Measurements from ENCODE around the gene FOXL3. TPM values are rescaled to one million over a fixed set of nuclear protein-coding genes. Genes with fewer than 3 reads are reported as not detected.

The FOXL3 gene
- total RNA-seq, 2 donors from 2014 or later: not detected

- no peaks in the 10 kb centered on the region for H3K36me3 ChIP-seq
- DNase-seq (ENCODE audit: low spot score): no peak
- 74% methylated on average over 20 of the region's 21 CpGs for WGBS
- no peak overlapping the region for H3K27ac ChIP-seq
- H3K4me1 ChIP-seq (replicated peaks): no peaks in the 10 kb centered on the region
- no peak overlapping the region for H3K4me3 ChIP-seq
- TF ChIP-seq CTCF (IDR thresholded peaks at IDR 0.05) (no peak), POLR2A (IDR thresholded peaks at IDR 0.05) (no peak), POLR2AphosphoS5 (IDR thresholded peaks at IDR 0.05) (no peak)
- intact Hi-C loops (cut with DNase I): no loop called here
- H3K27me3 ChIP-seq (replicated peaks; ENCODE audit: insufficient read depth): peaks cover 22% of the 10 kb centered on the region
- H3K9me3 ChIP-seq: no peaks in the 10 kb centered on the region
Observed at GRCh38 chr7:291373-292092, 1.6 kb downstream of the FOXL3 start.

GRCh38 chr7:292226-292625 lies 2.3 kb downstream of the FOXL3 start:
- WGBS: 74% methylated on average over 7 of the region's 7 CpGs
- Histone ChIP-seq H3K36me3 (no peaks in the 10 kb centered on the region), H3K4me1 (replicated peaks) (no peaks in the 10 kb centered on the region), H3K27ac (no peak overlapping the region), H3K4me3 (no peak overlapping the region), H3K27me3 (replicated peaks; ENCODE audit: insufficient read depth) (peaks cover 22% of the 10 kb centered on the region), H3K9me3 (no peaks in the 10 kb centered on the region)
- intact Hi-C loops (cut with DNase I): no loop called here
- TF ChIP-seq CTCF (IDR thresholded peaks at IDR 0.05) (no peak), POLR2AphosphoS5 (IDR thresholded peaks at IDR 0.05) (no peak), POLR2A (IDR thresholded peaks at IDR 0.05) (no peak)
- no peak for DNase-seq (ENCODE audit: low spot score)

- H3K4me1 ChIP-seq (replicated peaks): no peaks in the 10 kb centered on the region
- H3K27ac ChIP-seq: no peak overlapping the region
- no peaks in the 10 kb centered on the region for H3K36me3 ChIP-seq
- no peaks in the 10 kb centered on the region for H3K9me3 ChIP-seq
- no peak overlapping the region for H3K4me3 ChIP-seq
- DNase-seq (ENCODE audit: low spot score): no peak
- peaks cover 22% of the 10 kb centered on the region for H3K27me3 ChIP-seq (replicated peaks; ENCODE audit: insufficient read depth)
- WGBS: 78% methylated on average over 12 of the region's 15 CpGs
- no peak for TF ChIP-seq POLR2A (IDR thresholded peaks at IDR 0.05)
- no peak for TF ChIP-seq CTCF (IDR thresholded peaks at IDR 0.05)
- no peak for TF ChIP-seq POLR2AphosphoS5 (IDR thresholded peaks at IDR 0.05)
- intact Hi-C loops (cut with DNase I): no loop called here
Observed at GRCh38 chr7:292826-293225, 2.9 kb downstream of the FOXL3 start.

- Histone ChIP-seq H3K9me3 (no peaks in the 10 kb centered on the region), H3K27me3 (replicated peaks; ENCODE audit: insufficient read depth) (peaks cover 21% of the 10 kb centered on the region), H3K4me3 (no peak overlapping the region), H3K36me3 (no peaks in the 10 kb centered on the region), H3K4me1 (replicated peaks) (no peaks in the 10 kb centered on the region), H3K27ac (no peak overlapping the region)
- TF ChIP-seq CTCF (IDR thresholded peaks at IDR 0.05) (no peak), POLR2A (IDR thresholded peaks at IDR 0.05) (no peak), POLR2AphosphoS5 (IDR thresholded peaks at IDR 0.05) (no peak)
- WGBS: 83% methylated on average over 23 of the region's 23 CpGs
- intact Hi-C loops (cut with DNase I): no loop called here
- no peak for DNase-seq (ENCODE audit: low spot score)
Observed at GRCh38 chr7:293681-294439, 3.9 kb downstream of the FOXL3 start.
